Astrocyte (in vitro differentiated cells and primary cell): ENCODE results near the gene EPHB2. TPM values are rescaled to one million over a fixed set of nuclear protein-coding genes. Genes with fewer than 3 reads are reported as not detected.

ENCODE experiments used
- DNase-seq: peaks from one replicate; pipeline ENCODE4 v3.0.0-alpha.2; 2010; ENCODE audit warnings: low read depth
- FAIRE-seq: peaks from 2 replicates; lab custom pipeline; 2011; peaks lifted over from hg19 to GRCh38; lab: Jason Lieb, UNC
- H2AFZ ChIP-seq: 2 replicates; pipeline ENCODE4 v1.6.0; 2012; ENCODE audit warnings: low read depth, low read length, inconsistent platforms
- H3K27ac ChIP-seq: 2 replicates; pipeline ENCODE4 v1.5.1; 2011; ENCODE audit warnings: low read depth, low read length, inconsistent platforms
- H3K27me3 ChIP-seq: 2 replicates; pipeline ENCODE4 v1.6.0; 2011; ENCODE audit warnings: low read length, inconsistent platforms; ENCODE audit not compliant: insufficient read depth
- H3K36me3 ChIP-seq: 2 replicates; pipeline ENCODE4 v1.5.1; 2011; ENCODE audit warnings: low read length, inconsistent platforms; ENCODE audit not compliant: insufficient read depth
- H3K4me1 ChIP-seq: 2 replicates; pipeline ENCODE4 v1.5.1; 2011; ENCODE audit warnings: low read length, inconsistent platforms; ENCODE audit not compliant: insufficient read depth
- H3K4me2 ChIP-seq: 2 replicates; pipeline ENCODE4 v1.6.0; 2012; ENCODE audit warnings: low read length, inconsistent platforms
- H3K4me3 ChIP-seq: 2 replicates; pipeline ENCODE4 v1.5.1; 2011; ENCODE audit warnings: low read depth, mild to moderate bottlenecking, low read length, inconsistent platforms; ENCODE audit not compliant: insufficient read depth
- H3K79me2 ChIP-seq: 2 replicates; pipeline ENCODE4 v1.6.0; 2012; ENCODE audit warnings: mild to moderate bottlenecking, low read length, inconsistent platforms; ENCODE audit not compliant: insufficient read depth
- H3K9ac ChIP-seq: 2 replicates; pipeline ENCODE4 v1.6.0; 2012; ENCODE audit warnings: mild to moderate bottlenecking, low read length, inconsistent platforms
- H3K9me3 ChIP-seq: 2 replicates; pipeline ENCODE4 v1.5.1; 2012; ENCODE audit warnings: low read depth, mild to moderate bottlenecking, low read length, inconsistent platforms; ENCODE audit not compliant: insufficient read depth
- H4K20me1 ChIP-seq: 2 replicates; pipeline ENCODE4 v1.6.0; 2012; ENCODE audit warnings: low read length, inconsistent platforms; ENCODE audit not compliant: insufficient read depth
- H3K27ac Mint-ChIP-seq: one replicate; pipeline ENCODE4 v1.8.0; 2021; ENCODE audit warnings: mild to moderate bottlenecking, mixed read lengths; ENCODE audit not compliant: unreplicated experiment
- H3K27me3 Mint-ChIP-seq: one replicate; pipeline ENCODE4 v1.8.0; 2021; ENCODE audit warnings: low read depth, mixed read lengths; ENCODE audit not compliant: unreplicated experiment
- H3K36me3 Mint-ChIP-seq: one replicate; pipeline ENCODE4 v1.8.0; 2021; ENCODE audit warnings: low read depth, mixed read lengths; ENCODE audit not compliant: unreplicated experiment
- H3K4me1 Mint-ChIP-seq: one replicate; pipeline ENCODE4 v1.8.0; 2021; ENCODE audit warnings: low read depth, mixed read lengths; ENCODE audit not compliant: unreplicated experiment
- H3K4me3 Mint-ChIP-seq: one replicate; pipeline ENCODE4 v1.8.0; 2021; ENCODE audit warnings: mild to moderate bottlenecking, moderate library complexity, mixed read lengths; ENCODE audit not compliant: unreplicated experiment
- H3K9me3 Mint-ChIP-seq: one replicate; pipeline ENCODE4 v1.8.0; 2021; ENCODE audit warnings: mild to moderate bottlenecking, mixed read lengths; ENCODE audit not compliant: unreplicated experiment
- EZH2 ChIP-seq: IDR thresholded peaks from 2 replicates; pipeline ENCODE4 v1.6.1; 2012; ENCODE audit warnings: mild to moderate bottlenecking, low read length, inconsistent platforms; ENCODE audit not compliant: insufficient read depth
- total RNA-seq: library from RNA; stranded (reverse); gene quantifications from 2 replicates; pipeline ENCODE4 v1.2.1, GENCODE V29; 2021
- TF ChIP-seq, protein P1 (sequence below): IDR thresholded peaks from 2 replicates; pipeline ENCODE4 v1.5.1; 2011; ENCODE audit warnings: low read depth, mild to moderate bottlenecking, inconsistent platforms, low read length, moderate library complexity; ENCODE audit not compliant: insufficient read depth

The EPHB2 gene
- total RNA-seq, 1 donor from 2014 or later = 8.4 TPM

DNA sequence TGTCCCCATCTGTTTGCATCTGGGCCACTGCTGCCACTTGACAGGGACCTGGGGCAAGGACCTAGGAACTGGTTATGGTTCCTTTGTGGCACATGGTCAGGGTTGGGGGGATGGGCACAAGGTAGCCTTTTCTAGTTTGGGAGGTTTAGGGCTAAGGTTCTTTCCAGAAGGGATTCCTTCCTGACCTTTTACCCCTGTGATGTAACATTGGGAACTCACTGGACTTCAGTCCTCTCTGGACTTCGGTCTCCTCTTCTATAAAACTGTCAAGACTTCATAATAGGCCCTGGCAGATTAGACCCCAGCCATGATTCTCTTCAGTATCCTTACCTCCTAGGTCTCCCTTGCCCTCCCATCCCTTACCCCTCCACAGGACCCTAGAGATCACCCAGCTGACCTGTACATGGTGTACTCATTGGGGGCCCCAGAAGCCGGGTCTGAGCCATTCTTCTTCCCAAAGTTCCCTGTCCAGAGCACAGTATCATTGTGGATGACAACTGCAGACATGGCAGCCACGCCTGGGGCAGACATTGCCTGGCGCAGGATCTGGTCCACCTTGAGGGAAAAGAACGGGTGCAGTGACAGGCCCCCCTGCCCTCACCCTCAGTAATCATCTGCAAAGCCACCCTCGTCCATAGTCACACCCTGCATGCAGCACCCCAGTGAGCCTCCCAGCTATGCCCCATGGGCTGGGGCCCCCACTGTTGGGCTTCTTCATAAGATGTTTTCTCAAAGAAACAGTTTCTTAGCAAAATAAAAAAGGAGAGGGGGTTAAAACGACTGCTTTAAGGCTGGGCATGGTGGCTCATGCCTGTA, 249.1 kb downstream of the EPHB2 start:
- H3K79me2 ChIP-seq = no peaks in the 10 kb centered on the region
- H3K4me2 ChIP-seq = no peak overlapping the region
- no peak overlapping the region for H3K4me3 ChIP-seq
- DNase-seq = no peak
- H3K4me1 Mint-ChIP-seq = no peaks in the 10 kb centered on the region
- no peak overlapping the region for H3K27ac Mint-ChIP-seq
- no peak overlapping the region for H2AFZ ChIP-seq
- no peaks in the 10 kb centered on the region for H3K4me1 ChIP-seq
- peaks cover 6% of the 10 kb centered on the region for H3K27me3 ChIP-seq
- H3K4me3 Mint-ChIP-seq = no peak overlapping the region
- no peaks in the 10 kb centered on the region for H3K36me3 Mint-ChIP-seq
- H3K9me3 Mint-ChIP-seq = no peaks in the 10 kb centered on the region
- no peak overlapping the region for H3K27ac ChIP-seq
- no peak for TF ChIP-seq EZH2
- TF ChIP-seq, protein P1, sequence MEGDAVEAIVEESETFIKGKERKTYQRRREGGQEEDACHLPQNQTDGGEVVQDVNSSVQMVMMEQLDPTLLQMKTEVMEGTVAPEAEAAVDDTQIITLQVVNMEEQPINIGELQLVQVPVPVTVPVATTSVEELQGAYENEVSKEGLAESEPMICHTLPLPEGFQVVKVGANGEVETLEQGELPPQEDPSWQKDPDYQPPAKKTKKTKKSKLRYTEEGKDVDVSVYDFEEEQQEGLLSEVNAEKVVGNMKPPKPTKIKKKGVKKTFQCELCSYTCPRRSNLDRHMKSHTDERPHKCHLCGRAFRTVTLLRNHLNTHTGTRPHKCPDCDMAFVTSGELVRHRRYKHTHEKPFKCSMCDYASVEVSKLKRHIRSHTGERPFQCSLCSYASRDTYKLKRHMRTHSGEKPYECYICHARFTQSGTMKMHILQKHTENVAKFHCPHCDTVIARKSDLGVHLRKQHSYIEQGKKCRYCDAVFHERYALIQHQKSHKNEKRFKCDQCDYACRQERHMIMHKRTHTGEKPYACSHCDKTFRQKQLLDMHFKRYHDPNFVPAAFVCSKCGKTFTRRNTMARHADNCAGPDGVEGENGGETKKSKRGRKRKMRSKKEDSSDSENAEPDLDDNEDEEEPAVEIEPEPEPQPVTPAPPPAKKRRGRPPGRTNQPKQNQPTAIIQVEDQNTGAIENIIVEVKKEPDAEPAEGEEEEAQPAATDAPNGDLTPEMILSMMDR = no peak
- H3K36me3 ChIP-seq = no peaks in the 10 kb centered on the region
- H3K9ac ChIP-seq = no peak overlapping the region
- FAIRE-seq = no peak
- H4K20me1 ChIP-seq = no peaks in the 10 kb centered on the region
- H3K9me3 ChIP-seq = no peaks in the 10 kb centered on the region
- peaks cover 53% of the 10 kb centered on the region for H3K27me3 Mint-ChIP-seq

DNA sequence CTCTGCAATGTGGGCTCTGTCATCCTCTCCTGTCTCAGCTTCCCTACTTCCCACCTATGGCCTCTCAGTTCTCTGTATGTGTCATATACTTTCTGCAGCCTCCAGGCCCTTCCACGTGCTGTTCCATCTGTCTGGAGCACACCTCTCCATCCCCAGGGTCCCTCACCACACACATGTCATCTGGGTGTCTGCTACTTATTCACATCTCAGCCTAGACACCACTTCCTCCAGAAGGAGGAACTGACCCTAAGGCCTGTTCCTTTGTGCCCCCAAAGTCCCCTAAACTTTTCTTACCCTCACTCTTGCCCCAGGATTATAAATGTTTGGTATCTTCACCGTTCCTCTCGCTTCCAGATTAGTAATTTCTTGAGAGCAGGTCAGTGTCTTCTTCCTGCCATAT, 251.9 kb downstream of the EPHB2 start:
- H3K36me3 Mint-ChIP-seq = no peaks in the 10 kb centered on the region
- Histone ChIP-seq H2AFZ (no peak overlapping the region), H3K9ac (no peak overlapping the region), H3K27me3 (peaks cover 3% of the 10 kb centered on the region), H3K9me3 (peaks cover 9% of the 10 kb centered on the region), H3K36me3 (no peaks in the 10 kb centered on the region), H4K20me1 (no peaks in the 10 kb centered on the region), H3K4me3 (no peak overlapping the region), H3K27ac (no peak overlapping the region), H3K79me2 (no peaks in the 10 kb centered on the region), H3K4me1 (no peaks in the 10 kb centered on the region), H3K4me2 (no peak overlapping the region)
- no peaks in the 10 kb centered on the region for H3K4me1 Mint-ChIP-seq
- H3K4me3 Mint-ChIP-seq = no peak overlapping the region
- DNase-seq (no peak), FAIRE-seq (no peak)
- no peak overlapping the region for H3K27ac Mint-ChIP-seq
- TF ChIP-seq EZH2 = no peak
- TF ChIP-seq, protein P1 = no peak
- peaks cover 41% of the 10 kb centered on the region for H3K27me3 Mint-ChIP-seq
- peaks cover 11% of the 10 kb centered on the region for H3K9me3 Mint-ChIP-seq
